ENCODE data around the gene ZNF25.
"Not testable (repeated sequence)": the region's sequence is repeated elsewhere in the genome, so short reads cannot be mapped to it uniquely, and the experiment has no call there.

ZNF25 gene

DNA sequence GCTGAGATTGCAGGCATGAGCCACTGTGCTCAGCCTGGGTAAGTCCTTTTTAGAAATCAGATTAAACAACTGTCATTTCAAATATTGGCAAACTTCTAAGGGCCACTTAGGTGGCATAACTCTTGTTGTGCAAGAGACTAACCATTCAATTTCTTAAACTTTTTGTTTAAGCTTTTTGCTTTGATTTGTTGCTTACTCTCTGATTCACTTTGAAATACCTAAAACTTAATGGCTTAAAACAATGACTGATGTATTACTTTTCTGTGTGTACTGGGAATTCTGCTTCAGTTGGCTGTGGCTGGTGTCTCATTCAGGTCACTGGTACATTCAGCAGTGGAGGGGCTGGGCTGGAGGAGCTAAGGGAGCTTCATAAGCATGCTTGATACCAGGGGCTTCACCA lies 28.9 kb downstream of the ZNF25 start:
- no peak overlapping the region for H3K4me3 ChIP-seq (ENCODE audit: low read length)
- TF ChIP-seq CTCF (conservative IDR thresholded peaks at IDR 0.05; ENCODE audit: low read depth, low read length), result no peak
- no peak for DNase-seq (ENCODE audit: low read depth)

- DNase-seq (ENCODE audit: low read depth), result no peak
- no peak for TF ChIP-seq CTCF (conservative IDR thresholded peaks at IDR 0.05; ENCODE audit: low read depth, low read length)
Measured at GRCh38 chr10:37937864-37938263, 38.6 kb downstream of the ZNF25 start.

GRCh38 chr10:37934791-37935190 lies 41.7 kb downstream of the ZNF25 start:
- DNase-seq (ENCODE audit: low read depth), result no peak
- no peak overlapping the region for H3K4me3 ChIP-seq (ENCODE audit: low read length)
- no peak for TF ChIP-seq CTCF (conservative IDR thresholded peaks at IDR 0.05; ENCODE audit: low read depth, low read length)

More at GRCh38 chr10:37937864-37938263, 38.6 kb downstream of the ZNF25 start:
- H3K4me3 ChIP-seq (ENCODE audit: low read length), result no peak overlapping the region

DNA sequence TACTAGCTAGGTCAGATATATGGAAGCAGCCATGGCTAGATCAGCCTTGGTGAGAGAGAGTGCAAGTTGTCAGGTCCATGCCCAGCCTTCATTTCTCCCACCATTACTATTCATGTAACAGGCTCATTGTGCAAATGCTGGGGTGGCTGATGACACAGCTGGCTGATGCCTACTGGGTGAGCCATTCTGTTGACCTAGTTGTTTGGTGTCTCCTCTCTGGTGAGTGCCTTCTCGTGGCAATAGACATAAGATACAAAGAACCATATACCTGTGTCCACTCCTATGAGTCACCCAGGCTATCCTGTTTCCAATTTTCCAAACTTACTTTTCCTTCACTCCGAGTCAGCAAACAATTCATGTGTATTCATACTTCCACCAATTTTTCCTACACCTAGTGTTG lies 46.0 kb downstream of the ZNF25 start:
- no peak overlapping the region for H3K4me3 ChIP-seq (ENCODE audit: low read length)
- no peak for TF ChIP-seq CTCF (conservative IDR thresholded peaks at IDR 0.05; ENCODE audit: low read depth, low read length)
- DNase-seq (ENCODE audit: low read depth), result no peak

DNA sequence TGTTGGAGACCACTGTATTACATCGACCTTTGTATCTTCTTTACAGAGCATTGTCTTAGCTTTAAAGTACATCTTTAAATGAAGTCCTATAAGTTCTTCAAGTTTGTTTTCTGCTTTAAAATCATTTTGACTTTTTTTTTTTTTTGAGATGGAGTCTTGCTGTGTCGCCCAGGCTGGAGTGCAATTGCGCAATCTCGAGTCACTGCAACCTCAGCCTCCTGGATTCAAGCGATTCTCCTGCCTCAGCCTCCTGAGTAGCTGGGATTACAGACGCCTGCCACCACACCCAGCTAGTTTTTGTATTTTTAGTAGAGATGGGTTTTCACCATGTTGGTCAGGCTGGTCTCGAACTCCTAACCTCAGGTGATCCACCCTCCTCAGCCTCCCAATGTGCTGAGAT lies 68.3 kb downstream of the ZNF25 start:
- DNase-seq (ENCODE audit: low read depth); H3K4me3 ChIP-seq (ENCODE audit: low read length): not testable (repeated sequence)

DNA sequence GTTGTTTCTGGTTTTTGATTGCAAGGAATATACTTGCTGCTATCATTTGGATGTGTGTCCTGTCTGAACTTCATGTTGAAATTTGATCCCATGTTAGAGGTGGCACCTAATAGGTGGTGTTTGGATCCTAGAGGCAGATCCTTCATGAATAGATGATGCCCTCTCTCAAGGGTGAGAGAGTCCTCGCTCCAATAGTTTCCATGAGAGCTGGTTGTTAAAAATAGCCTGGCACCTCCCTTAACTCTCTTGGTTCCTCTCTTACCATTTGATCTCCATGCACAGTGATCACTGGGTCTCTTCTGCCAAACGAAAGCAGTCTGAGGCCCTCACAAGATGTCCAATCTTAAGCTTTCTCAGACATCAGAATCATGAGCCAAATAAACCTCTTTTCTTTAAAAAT lies 70.1 kb downstream of the ZNF25 start:
- no peak overlapping the region for H3K4me3 ChIP-seq (ENCODE audit: low read length)
- no peak for DNase-seq (ENCODE audit: low read depth)
- no peak for TF ChIP-seq CTCF (conservative IDR thresholded peaks at IDR 0.05; ENCODE audit: low read depth, low read length)

All from retinal pigment epithelial cell (primary cell).